CD4-positive, alpha-beta T cell treated with Interleukin-1 beta for 1 hour (primary cell): ENCODE measurements around the gene SIGLEC12.
"Not testable (repeated sequence)": the region's sequence is repeated elsewhere in the genome, so short reads cannot be mapped to it uniquely, and the experiment has no call there.

Experiments used
- DNase-seq, 2 donors: peaks; one replicate each; pipeline ENCODE4 v3.0.0-alpha.2; 2020 to 2022

SIGLEC12 gene

GRCh38 chr19:51457351-51458013 lies 44.1 kb downstream of the SIGLEC12 start:
- no peak for DNase-seq

DNA sequence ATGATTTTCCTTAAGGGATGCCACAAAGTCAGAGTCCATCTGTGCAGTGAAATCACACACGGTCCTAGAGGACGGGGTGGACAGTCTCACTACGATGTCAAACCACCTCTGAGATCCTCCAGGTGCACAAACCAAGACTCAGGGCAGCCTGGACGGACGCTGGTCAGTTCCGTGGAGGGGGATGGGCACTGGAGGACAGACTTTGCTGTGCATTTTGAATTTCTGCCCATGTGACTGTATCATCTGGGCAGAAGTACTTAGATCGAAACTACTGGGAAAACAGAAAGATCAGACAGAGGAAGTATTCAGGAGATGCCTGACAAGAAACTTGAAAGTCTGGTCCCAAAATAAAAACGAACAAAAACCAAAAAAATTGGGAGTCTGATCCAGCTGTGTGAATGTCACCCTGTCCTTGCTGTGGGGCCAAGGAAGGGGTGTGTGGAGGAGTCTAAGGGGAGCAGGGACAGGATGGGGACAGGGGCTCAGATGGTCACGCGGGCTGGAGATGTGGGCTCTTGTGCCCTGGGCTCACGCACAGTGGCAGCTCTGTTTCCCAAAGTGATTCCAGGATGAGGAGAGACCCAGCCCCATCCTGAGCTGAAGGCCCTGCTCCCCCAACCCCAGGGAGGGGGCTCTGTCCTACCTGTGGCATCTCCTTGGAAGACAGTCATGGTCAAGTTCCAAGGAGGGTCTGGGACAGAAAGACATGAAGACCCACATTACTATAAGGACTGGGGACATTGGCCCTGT lies 44.9 kb downstream of the SIGLEC12 start:
- DNase-seq: no peak

DNA sequence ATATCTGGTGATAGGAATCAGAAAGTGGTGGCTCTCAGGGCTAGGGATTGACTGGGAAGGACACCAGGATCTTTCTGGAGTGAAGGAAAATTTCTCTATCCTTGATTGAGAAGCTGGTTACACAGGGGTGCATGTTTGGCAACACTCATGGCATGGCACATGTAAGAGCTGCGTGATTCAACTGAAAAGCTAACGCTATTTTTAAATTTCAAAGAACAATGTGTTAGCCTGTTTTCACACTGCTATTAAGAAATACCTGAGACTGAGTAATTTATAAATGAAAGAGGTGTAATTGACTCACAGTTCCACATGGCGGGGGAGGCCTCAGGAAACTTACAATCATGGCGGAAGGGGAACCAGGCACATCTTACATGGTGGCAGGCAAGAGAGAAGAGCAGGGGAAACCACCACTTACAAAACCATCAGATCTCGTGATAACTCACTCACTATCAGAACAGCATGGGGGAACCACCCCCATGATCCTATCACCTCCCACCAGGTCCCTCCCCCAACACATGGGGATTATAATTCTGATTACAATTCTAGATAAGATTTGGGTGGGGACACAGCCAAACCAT lies 50.8 kb downstream of the SIGLEC12 start:
- DNase-seq: no peak

DNA sequence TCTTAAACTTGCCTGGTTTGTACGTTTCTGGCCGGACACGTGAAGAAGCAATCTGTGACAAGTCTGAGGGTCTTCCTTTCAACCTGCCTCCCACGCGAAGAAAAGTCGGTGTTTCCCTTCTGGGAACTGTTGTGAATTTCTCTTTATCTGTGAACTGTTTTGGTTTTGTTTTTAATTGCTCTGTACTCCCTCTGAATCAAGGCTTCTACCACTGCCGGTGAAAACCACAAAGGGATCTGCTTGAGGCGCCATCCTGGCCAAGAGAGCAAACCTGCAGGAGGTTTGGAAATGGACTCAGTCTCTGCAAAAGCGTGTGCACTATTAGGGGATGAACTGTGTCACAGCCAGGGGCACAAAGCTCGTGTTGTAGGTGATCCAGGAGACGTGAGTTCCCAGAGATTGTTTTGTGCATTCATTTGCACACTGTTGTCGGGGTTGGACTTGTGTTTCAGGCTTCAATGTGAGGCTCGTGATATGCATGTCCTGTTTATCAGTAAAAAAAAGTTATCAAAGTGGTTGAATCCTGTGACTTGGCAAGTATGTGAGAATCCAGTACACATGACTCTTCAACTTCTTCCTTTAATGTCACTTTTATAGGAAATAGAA lies 53.1 kb downstream of the SIGLEC12 start:
- DNase-seq: no peak

DNA sequence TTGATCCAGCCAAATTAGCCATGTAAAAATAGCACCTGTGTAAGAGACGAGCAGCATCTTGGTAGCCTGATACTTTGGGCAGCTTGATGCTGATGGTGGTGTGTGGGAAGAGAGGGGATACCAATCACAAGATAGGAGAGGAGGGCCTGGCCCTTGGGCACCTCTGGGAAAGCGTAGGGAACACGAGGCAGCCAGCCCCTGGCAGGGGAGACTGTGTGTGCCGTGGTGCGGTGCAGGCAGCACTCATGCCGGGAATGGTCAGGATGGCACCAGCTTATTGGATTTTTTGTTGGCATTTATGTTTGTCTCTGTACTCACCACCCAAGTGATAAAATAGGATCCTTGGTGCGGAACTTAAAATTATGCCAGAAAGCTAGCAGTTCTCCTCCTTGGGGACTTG lies 53.6 kb downstream of the SIGLEC12 start:
- no peak for DNase-seq

GRCh38 chr19:51447510-51447909 lies 54.1 kb downstream of the SIGLEC12 start:
- not testable (repeated sequence) for DNase-seq

GRCh38 chr19:51441410-51442390 lies 59.9 kb downstream of the SIGLEC12 start:
- DNase-seq: peak; percentile 81 to 87
